ENCODE measurements around the gene GFER.

GFER gene

DNA sequence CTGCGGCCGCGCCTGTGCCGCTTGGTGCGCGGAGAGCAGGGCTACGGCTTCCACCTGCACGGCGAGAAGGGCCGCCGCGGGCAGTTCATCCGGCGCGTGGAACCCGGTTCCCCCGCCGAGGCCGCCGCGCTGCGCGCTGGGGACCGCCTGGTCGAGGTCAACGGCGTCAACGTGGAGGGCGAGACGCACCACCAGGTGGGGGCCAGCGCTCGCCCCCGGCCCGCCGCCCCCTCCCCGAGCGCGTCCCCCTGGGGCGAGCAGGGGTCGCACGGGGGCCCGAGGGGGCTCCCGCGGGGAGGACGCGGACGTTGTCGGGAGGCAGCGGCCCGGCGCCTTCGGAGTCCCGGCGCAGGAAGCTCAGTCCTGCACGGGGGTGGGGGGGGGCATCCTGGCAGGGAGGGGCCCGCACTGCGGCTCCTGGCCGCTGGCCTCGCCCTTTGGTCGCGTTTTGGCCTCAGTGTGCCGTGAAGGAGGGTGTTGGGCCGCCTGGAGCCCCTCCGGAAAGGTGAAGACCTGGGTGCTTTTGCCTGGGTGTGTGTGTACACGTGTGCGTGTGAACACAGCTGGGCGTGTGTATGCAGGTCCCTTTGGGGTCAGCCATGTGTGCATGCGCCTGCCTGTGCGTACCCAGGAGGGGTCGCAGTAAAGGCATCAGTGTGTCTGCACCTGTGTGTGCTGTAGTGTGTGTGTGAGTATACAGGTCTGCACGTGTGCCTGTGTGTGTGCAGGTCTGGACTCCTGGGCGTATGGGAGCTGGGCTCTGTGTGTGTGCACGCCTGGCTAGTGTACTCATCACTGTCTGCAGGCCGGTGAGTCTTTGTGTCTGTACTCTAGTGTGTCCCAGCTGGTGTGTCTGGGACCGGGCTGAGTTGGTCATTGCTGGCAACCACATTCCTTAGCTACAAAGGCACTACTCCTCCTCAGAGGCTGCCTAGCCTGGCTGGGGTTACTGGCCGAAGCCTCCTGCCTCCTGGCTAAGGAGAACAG is 43.3 kb downstream of the GFER start:
- Histone ChIP-seq H3K27me3 (ENCODE audit: control insufficient read depth in 1 of 2, insufficient read depth in 2 of 2, low read length in 2 of 2) (peaks cover 0 to 2% of the 10 kb centered on the region in 2 donors), H3K4me1 (ENCODE audit: control insufficient read depth in 1 of 2, insufficient read depth in 2 of 2, low read length in 2 of 2) (peaks cover 10 to 34% of the 10 kb centered on the region in 2 donors), H3K27ac (ENCODE audit: low read depth, low read length) (no peak overlapping the region), H3K9me3 (ENCODE audit: control insufficient read depth in 1 of 2, low read length in 2 of 2) (no peaks in the 10 kb centered on the region), H3K36me3 (ENCODE audit: control insufficient read depth in 1 of 2, insufficient read depth in 2 of 2, low read length in 2 of 2) (no peaks in the 10 kb centered on the region), H3K9ac (ENCODE audit: low read depth in 1 of 2, low read length in 2 of 2) (peak overlapping the region; percentile 18 to 43), H3K4me3 (ENCODE audit: low read depth in 1 of 2, low read length in 2 of 2) (peak overlapping the region; percentile 42 to 80)

DNA sequence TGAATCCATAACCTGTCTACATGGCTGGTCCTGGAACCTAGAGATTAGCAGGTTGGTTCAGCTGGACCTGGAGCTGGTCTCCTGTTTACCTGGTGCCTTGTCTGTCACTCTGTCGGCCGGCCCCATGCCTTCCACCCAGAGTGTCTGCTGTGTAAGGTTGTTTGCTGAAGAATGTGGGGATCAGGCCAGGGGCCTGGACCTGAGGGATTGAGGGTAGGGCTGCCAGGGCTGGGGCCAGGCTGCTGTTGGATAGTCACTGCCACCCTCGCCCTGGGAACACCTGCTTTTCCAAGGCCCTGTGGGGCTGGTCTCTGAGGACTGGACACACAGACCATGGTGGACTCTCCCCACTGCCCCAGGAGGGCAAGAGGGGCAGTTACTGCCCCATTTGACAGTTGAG is 44.2 kb downstream of the GFER start:
- peak overlapping the region; percentile 42 to 80 for H3K4me3 ChIP-seq (ENCODE audit: low read depth in 1 of 2, low read length in 2 of 2)
- H3K9ac ChIP-seq (ENCODE audit: low read depth in 1 of 2, low read length in 2 of 2) = peak overlapping the region; percentile 10 to 43
- H3K9me3 ChIP-seq (ENCODE audit: control insufficient read depth in 1 of 2, low read length in 2 of 2) = no peaks in the 10 kb centered on the region
- H3K4me1 ChIP-seq (ENCODE audit: control insufficient read depth in 1 of 2, insufficient read depth in 2 of 2, low read length in 2 of 2) = peaks cover 4 to 27% of the 10 kb centered on the region in 2 donors
- no peaks in the 10 kb centered on the region for H3K36me3 ChIP-seq (ENCODE audit: control insufficient read depth in 1 of 2, insufficient read depth in 2 of 2, low read length in 2 of 2)
- no peaks in the 10 kb centered on the region for H3K27me3 ChIP-seq (ENCODE audit: control insufficient read depth in 1 of 2, insufficient read depth in 2 of 2, low read length in 2 of 2)
- H3K27ac ChIP-seq (ENCODE audit: low read depth, low read length) = no peak overlapping the region

DNA sequence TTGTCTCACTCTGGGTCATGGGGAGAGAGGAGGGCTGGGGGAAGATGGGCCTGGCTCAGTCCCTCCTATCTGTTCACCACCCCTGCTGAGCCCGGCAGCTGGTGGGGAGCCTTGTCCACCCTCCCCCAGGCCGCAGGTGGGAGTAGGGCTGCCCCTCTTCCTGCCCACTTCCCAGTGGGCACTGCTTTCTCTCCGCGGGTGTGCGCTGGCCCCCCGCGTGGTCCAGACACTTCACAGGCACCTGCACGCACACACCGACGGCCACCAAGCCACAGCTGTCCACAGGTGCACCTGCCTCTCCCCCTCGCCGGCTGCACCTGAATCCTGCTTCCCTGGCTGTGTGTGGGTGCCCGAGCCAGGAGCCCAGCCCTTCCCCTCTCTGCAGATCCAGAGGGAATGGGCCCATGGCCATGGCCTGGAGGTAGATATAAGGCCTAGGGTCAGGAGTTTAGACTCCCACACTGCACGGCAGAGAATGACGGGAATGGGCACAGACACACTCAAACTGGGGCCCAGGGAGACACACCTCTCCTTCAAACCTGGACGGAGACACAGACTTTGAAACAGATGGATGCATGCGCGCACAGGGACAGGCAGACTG is 44.7 kb downstream of the GFER start:
- peak overlapping the region in 1 of 2 donors; percentile 10 for H3K9ac ChIP-seq (ENCODE audit: low read depth in 1 of 2, low read length in 2 of 2)

DNA sequence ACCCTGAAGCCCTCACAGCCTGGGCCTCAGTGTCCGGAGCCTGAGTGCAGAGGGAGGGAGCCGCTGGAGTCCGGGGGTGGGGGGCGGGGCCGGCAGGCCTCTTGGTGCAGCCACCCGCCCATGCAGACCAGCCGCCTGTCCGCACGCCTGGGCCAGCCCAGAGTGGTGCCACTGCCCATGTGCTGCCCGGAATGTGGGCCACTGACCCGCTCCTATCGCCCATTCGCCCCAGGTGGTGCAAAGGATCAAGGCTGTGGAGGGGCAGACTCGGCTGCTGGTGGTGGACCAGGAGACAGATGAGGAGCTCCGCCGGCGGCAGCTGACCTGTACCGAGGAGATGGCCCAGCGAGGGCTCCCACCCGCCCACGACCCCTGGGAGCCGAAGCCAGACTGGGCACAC is 45.4 kb downstream of the GFER start:
- Histone ChIP-seq H3K9me3 (ENCODE audit: control insufficient read depth in 1 of 2, low read length in 2 of 2) (no peaks in the 10 kb centered on the region), H3K9ac (ENCODE audit: low read depth in 1 of 2, low read length in 2 of 2) (no peak overlapping the region), H3K27me3 (ENCODE audit: control insufficient read depth in 1 of 2, insufficient read depth in 2 of 2, low read length in 2 of 2) (no peaks in the 10 kb centered on the region), H3K27ac (ENCODE audit: low read depth, low read length) (no peak overlapping the region), H3K4me1 (ENCODE audit: control insufficient read depth in 1 of 2, insufficient read depth in 2 of 2, low read length in 2 of 2) (peaks cover 4 to 17% of the 10 kb centered on the region in 2 donors), H3K4me3 (ENCODE audit: low read depth in 1 of 2, low read length in 2 of 2) (no peak overlapping the region), H3K36me3 (ENCODE audit: control insufficient read depth in 1 of 2, insufficient read depth in 2 of 2, low read length in 2 of 2) (no peaks in the 10 kb centered on the region)

More for the DNA sequence above, 44.7 kb downstream of the GFER start:
- H3K36me3 ChIP-seq (ENCODE audit: control insufficient read depth in 1 of 2, insufficient read depth in 2 of 2, low read length in 2 of 2) = no peaks in the 10 kb centered on the region
- no peak overlapping the region for H3K27ac ChIP-seq (ENCODE audit: low read depth, low read length)
- H3K9me3 ChIP-seq (ENCODE audit: control insufficient read depth in 1 of 2, low read length in 2 of 2) = no peaks in the 10 kb centered on the region
- H3K27me3 ChIP-seq (ENCODE audit: control insufficient read depth in 1 of 2, insufficient read depth in 2 of 2, low read length in 2 of 2) = no peaks in the 10 kb centered on the region
- peak overlapping the region in 1 of 2 donors; percentile 80 for H3K4me3 ChIP-seq (ENCODE audit: low read depth in 1 of 2, low read length in 2 of 2)
- H3K4me1 ChIP-seq (ENCODE audit: control insufficient read depth in 1 of 2, insufficient read depth in 2 of 2, low read length in 2 of 2) = peaks cover 1 to 22% of the 10 kb centered on the region in 2 donors

DNA sequence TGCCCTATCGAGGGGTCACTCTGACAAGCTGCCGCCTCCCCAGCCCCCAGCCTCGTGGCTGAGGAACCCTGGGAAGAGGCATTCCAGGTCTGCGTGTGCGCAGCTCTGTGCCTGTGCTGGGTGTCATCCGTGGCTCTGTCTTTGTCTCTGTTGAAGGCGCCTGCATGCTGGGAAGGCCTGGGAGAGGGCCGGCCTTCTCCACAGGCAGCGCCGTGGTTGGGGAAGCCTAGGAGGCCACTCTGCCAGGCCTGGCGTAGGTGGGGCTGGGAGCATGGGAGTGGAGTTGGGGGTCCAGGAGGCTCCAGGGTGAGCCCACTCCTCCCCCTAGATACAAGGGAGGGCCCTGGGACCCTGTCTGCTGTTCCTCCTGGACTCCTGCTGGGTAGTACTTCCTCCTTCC is 46.0 kb downstream of the GFER start:
- Histone ChIP-seq H3K9ac (ENCODE audit: low read depth in 1 of 2, low read length in 2 of 2) (no peak overlapping the region), H3K36me3 (ENCODE audit: control insufficient read depth in 1 of 2, insufficient read depth in 2 of 2, low read length in 2 of 2) (no peaks in the 10 kb centered on the region), H3K27me3 (ENCODE audit: control insufficient read depth in 1 of 2, insufficient read depth in 2 of 2, low read length in 2 of 2) (no peaks in the 10 kb centered on the region), H3K4me3 (ENCODE audit: low read depth in 1 of 2, low read length in 2 of 2) (no peak overlapping the region), H3K4me1 (ENCODE audit: control insufficient read depth in 1 of 2, insufficient read depth in 2 of 2, low read length in 2 of 2) (peaks cover 4 to 22% of the 10 kb centered on the region in 2 donors), H3K9me3 (ENCODE audit: control insufficient read depth in 1 of 2, low read length in 2 of 2) (no peaks in the 10 kb centered on the region), H3K27ac (ENCODE audit: low read depth, low read length) (no peak overlapping the region)

DNA sequence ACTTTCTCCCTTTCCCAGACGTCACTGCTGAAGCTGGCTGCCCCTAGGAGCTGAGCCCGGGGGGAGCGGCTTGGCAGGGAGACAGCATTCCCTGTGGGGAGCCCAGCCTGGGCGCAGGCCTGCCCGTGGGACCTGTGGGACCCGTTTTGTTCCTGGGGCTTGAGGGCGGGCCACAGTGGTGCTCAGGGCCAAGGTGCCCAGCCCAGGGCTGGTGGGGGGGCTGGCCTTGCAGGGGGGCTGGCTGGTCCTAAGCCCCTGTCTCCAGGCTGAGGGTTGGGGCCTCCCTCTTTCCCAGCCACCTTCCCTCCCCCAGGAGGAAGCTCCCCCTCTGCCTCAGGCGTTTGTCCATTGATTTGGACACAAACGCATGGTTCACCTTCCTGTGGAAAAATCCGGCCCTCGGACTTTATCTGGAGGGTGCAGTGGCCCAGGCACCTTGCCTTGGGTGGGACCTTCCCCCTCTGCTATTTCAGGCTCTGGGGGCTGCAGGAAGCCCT is 47.1 kb downstream of the GFER start:
- H3K4me1 ChIP-seq (ENCODE audit: control insufficient read depth in 1 of 2, insufficient read depth in 2 of 2, low read length in 2 of 2) = peaks cover 4 to 28% of the 10 kb centered on the region in 2 donors
- H3K9me3 ChIP-seq (ENCODE audit: control insufficient read depth in 1 of 2, low read length in 2 of 2) = no peaks in the 10 kb centered on the region
- no peaks in the 10 kb centered on the region for H3K27me3 ChIP-seq (ENCODE audit: control insufficient read depth in 1 of 2, insufficient read depth in 2 of 2, low read length in 2 of 2)
- no peaks in the 10 kb centered on the region for H3K36me3 ChIP-seq (ENCODE audit: control insufficient read depth in 1 of 2, insufficient read depth in 2 of 2, low read length in 2 of 2)
- H3K4me3 ChIP-seq (ENCODE audit: low read depth in 1 of 2, low read length in 2 of 2) = no peak overlapping the region
- H3K9ac ChIP-seq (ENCODE audit: low read depth in 1 of 2, low read length in 2 of 2) = no peak overlapping the region
- H3K27ac ChIP-seq (ENCODE audit: low read depth, low read length) = peak overlapping the region; percentile 10

DNA sequence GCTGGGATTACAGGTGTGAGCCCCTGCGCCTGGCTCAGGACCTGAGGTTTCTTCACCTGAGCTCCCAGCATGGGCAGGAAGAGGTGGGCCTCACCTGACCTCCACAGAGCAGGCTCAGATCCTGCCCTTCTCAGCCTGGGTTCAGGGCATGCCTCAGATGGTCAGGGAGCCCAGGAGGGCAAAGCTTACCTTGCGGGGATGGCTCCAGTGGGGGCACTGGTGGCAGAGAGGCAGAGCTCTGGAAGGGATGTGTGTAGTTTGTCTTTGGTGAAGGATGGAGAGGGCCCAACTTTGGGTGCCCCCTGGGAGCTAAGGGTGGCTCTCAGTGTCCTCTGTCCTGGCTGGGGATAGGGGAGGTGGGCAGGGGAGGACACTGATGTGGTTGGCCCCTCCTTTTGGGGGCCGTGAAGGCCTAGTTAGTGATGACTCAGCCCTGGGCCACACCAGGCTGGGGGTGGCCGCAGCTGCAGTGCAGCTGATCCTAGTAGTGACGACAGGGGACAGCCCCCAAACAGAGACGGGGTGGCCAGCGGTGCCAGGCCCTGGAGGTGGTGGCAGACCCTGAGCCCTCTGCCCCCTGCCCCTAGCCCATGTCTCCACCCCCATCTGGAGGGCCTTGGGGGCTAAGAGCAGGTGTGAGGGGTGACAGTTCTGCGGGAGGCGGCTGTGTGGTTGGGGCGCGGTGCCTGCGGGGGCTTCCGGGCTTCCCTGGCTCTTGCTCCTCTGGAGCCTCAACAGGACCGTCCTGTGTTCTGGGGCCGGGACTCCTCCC is 48.5 kb downstream of the GFER start:
- Histone ChIP-seq H3K4me1 (ENCODE audit: control insufficient read depth in 1 of 2, insufficient read depth in 2 of 2, low read length in 2 of 2) (peaks cover 4 to 35% of the 10 kb centered on the region in 2 donors), H3K9me3 (ENCODE audit: control insufficient read depth in 1 of 2, low read length in 2 of 2) (no peaks in the 10 kb centered on the region), H3K27ac (ENCODE audit: low read depth, low read length) (peak overlapping the region; percentile 84), H3K4me3 (ENCODE audit: low read depth in 1 of 2, low read length in 2 of 2) (no peak overlapping the region), H3K36me3 (ENCODE audit: control insufficient read depth in 1 of 2, insufficient read depth in 2 of 2, low read length in 2 of 2) (no peaks in the 10 kb centered on the region), H3K9ac (ENCODE audit: low read depth in 1 of 2, low read length in 2 of 2) (peak overlapping the region in 1 of 2 donors; percentile 48), H3K27me3 (ENCODE audit: control insufficient read depth in 1 of 2, insufficient read depth in 2 of 2, low read length in 2 of 2) (no peaks in the 10 kb centered on the region)

DNA sequence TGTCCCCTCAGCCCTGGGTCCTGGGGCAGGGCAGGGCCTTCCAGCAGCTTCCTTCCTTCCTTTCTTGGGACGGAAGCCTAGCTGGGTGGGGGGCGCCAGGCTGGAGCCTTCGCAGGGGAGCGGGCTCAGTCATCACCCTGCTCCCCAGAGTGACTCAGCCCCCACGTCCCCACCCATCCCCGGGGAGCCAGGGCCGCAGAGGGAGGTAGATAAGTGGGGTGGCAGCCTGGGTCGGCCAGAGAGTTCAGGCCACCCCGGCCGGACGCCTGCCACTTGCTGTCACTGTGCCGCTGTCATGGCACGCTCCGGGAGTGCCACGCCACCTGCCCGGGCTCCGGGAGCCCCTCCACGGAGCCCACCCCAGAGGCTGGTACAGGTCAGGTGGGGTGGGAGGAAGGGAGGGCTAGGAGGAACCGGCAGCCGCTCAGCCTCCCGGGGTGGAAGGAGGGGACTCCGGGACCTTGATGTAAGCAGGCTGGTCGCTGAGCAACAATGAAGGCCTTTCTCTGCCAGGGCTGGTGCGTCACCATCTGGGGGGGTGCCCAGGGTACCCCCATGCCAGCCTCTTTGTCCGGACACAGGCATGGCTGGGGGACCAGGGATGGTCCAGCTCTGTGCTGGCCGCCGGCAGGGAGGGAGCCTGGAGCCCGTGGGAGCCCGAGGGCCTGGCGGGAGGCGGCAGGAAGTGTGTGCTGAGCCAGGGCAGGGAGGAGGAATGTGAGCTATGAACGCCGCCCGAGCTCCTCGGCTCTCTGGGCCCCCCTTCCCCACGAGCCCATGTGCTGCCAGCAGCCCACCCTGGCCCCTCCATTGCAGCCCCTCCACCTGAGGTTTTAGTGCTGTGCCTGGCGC is 49.3 kb downstream of the GFER start:
- no peaks in the 10 kb centered on the region for H3K36me3 ChIP-seq (ENCODE audit: control insufficient read depth in 1 of 2, insufficient read depth in 2 of 2, low read length in 2 of 2)
- H3K27me3 ChIP-seq (ENCODE audit: control insufficient read depth in 1 of 2, insufficient read depth in 2 of 2, low read length in 2 of 2) = no peaks in the 10 kb centered on the region
- H3K9me3 ChIP-seq (ENCODE audit: control insufficient read depth in 1 of 2, low read length in 2 of 2) = no peaks in the 10 kb centered on the region
- H3K4me3 ChIP-seq (ENCODE audit: low read depth in 1 of 2, low read length in 2 of 2) = peak overlapping the region; percentile 22 to 45
- H3K9ac ChIP-seq (ENCODE audit: low read depth in 1 of 2, low read length in 2 of 2) = peak overlapping the region; percentile 38 to 48
- H3K4me1 ChIP-seq (ENCODE audit: control insufficient read depth in 1 of 2, insufficient read depth in 2 of 2, low read length in 2 of 2) = peaks cover 4 to 33% of the 10 kb centered on the region in 2 donors
- H3K27ac ChIP-seq (ENCODE audit: low read depth, low read length) = peak overlapping the region; percentile 84

All from duodenal mucosa (tissue), 2 donors.